ENCODE measurements around the gene PPIB.

Gene PPIB

GRCh38 chr15:64107337-64107736 is 55.5 kb downstream of the PPIB start:
- no peak for DNase-seq (ENCODE audit: low read depth)

Data from fibroblast of gingiva (primary cell).